K562 treated with DMSO at 1 percent for 48 hours (cell line): ENCODE results near the gene NSA2. TPM values are rescaled to one million over a fixed set of nuclear protein-coding genes. Genes with fewer than 3 reads are reported as not detected.

Experiments
- total RNA-seq: library from RNA; unstranded; fragments of 300-600 nt; gene quantifications from 2 replicates; pipeline ENCODE4 v1.2.3, GENCODE V29; 2022; ENCODE audit warnings: low replicate concordance; ENCODE audit errors: extremely low read depth

Gene NSA2
- not detected in 2 replicates for total RNA-seq

DNA sequence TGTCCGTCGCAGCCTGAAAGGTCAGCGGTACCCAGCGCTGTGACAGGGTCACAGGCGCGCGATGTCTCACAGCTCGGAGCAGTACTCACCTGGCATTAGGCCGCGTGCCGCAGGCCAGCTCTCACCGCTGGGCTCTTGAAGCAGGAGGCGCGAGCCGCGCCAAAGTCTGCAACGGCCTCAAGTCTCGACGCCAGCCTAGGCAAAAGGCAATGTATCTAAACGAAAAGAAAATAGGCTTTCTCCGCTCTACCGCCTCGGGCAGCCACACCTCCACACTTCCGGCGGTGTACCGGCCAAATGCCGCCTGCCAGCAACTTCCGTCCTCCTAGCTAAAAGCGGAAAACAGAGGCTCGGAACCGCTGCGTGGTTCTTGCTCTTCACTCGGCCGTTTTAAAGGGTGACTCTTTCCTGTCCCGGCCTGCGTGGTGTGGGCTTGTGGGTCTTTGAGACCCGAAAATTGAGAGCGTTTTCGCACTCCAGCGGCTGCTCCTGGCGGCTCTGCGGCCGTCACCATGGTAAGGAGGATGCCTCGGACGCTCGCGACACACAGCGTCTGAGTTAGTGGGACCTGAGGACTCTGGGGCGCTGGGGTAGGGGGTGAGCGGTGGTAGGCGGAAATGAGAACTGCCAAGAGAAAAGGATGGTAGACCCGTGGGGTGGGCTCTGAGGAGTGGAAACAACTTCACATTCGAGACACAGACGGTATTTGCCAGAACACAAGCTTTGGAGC is at the start of gene NSA2, which contains the start of gene GFM2:
TSS of gene NSA2 (plus strand) at position 401 of the 730 bp plus-strand sequence. CDS start at position 513, 112 bp downstream.
TSS of gene GFM2 (minus strand) at position 269 of the 730 bp plus-strand sequence. CDS start 3,375 bp downstream, outside the sequence.

Other genes starting within 250 kb of the NSA2 start
- not detected in 2 replicates for gene ENC1, start 126.5 kb upstream of the NSA2 start, total RNA-seq
- gene HEXB, start 82.0 kb upstream of the NSA2 start, total RNA-seq: not detected in 2 replicates
- not detected in 2 replicates for gene GFM2, start 132 bp upstream of the NSA2 start, total RNA-seq
- gene FAM169A, start 99.1 kb downstream of the NSA2 start, total RNA-seq: not detected in 2 replicates